22Rv1 (cell line): Measurements from ENCODE around the gene LY86.

Source experiments
- H3K27ac ChIP-seq: fragments of 450-650 bp; 2 replicates; pipeline ENCODE4 v1.5.1; 2017
- ZFX ChIP-seq: fragments of 450-650 bp; IDR thresholded peaks from 2 replicates; pipeline ENCODE4 v1.6.1; 2017; ENCODE audit warnings: antibody characterized with exemption, borderline replicate concordance
- TF ChIP-seq, protein P1 (sequence below): fragments of 450-650 bp; IDR thresholded peaks from 2 replicates; pipeline ENCODE4 v1.5.1; 2017; ENCODE audit warnings: mild to moderate bottlenecking

The LY86 gene

DNA sequence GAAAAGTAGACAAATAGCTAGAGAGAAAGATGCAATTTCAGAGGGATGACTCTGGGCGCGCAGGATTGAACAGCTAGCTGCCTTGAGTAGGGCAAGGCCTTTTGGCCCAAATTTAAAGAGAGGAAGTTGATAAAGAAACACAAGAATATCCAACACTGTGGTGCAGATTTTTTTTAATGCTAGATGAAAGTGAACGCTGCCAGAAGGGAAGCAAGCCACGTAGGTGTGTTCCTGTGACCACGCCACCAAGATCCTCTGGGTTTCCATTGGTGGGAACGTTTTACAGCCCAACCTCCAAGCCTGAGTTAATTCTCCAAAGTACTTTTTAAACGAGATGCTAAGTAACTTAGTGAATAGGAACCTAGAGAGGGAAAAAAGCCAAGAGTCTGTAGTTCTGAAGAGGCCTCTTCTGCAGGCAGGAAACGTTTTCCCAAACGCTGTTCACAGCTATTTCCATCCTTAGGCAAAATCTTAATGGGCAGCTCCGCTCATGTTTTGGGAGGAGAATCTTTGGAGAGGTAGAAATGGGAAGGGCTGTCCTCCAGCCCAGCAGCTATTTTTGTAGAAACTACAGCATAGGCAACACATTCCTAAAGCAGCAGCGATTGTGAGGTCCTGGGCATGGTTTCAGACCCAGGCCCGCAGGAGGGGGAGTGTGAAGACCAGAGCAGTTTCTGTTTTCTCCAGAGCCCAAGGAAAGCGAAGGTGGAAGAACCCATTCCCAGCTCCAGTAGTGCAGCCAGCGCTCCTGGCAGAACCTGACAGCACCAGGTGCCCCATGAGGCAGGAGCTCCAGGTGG, 8.2 kb downstream of the LY86 start:
- no peak overlapping the region for H3K27ac ChIP-seq
- no peak for TF ChIP-seq ZFX
- TF ChIP-seq, protein P1, sequence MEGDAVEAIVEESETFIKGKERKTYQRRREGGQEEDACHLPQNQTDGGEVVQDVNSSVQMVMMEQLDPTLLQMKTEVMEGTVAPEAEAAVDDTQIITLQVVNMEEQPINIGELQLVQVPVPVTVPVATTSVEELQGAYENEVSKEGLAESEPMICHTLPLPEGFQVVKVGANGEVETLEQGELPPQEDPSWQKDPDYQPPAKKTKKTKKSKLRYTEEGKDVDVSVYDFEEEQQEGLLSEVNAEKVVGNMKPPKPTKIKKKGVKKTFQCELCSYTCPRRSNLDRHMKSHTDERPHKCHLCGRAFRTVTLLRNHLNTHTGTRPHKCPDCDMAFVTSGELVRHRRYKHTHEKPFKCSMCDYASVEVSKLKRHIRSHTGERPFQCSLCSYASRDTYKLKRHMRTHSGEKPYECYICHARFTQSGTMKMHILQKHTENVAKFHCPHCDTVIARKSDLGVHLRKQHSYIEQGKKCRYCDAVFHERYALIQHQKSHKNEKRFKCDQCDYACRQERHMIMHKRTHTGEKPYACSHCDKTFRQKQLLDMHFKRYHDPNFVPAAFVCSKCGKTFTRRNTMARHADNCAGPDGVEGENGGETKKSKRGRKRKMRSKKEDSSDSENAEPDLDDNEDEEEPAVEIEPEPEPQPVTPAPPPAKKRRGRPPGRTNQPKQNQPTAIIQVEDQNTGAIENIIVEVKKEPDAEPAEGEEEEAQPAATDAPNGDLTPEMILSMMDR: no peak

DNA sequence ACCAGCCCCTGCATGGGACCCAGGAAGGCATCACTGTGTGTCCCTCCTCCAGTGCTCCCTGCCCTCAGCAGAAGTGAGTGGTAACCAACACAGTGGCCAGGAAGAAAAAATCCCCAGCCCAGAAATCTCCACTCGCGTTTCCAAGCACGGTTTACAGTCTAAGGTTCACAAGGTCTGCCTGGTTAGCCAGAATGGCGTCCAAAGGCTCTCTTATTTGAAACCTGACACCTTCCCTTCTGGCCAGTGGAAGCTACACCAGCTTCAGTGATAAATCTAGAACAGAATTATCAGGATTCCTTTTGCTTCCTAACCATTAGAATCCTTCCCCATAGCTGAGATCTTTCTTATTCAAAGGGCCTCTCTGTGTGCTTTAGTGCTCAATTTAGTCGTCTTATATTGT, 9.2 kb downstream of the LY86 start:
- H3K27ac ChIP-seq: no peak overlapping the region
- TF ChIP-seq ZFX: no peak
- TF ChIP-seq, protein P1: no peak

DNA sequence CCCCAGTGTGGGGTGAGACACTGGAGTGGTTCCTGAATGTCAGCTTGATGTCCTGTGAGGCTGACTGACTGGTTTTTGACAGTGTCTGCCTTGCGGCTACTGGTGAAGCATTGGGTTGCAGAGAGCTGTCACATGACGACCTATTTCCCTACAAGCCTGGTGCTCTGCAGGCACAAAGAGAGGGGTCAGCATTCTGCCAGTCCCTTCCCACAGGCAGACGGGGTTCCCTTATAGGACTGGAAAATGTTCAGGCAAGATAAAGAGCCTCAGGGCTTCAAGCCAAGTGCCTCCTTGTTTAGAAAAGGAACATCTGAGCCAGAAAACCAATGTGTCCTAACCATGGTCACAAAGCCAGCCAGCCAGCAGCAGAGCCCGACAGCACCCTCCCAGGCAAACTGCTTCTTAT, 11.0 kb downstream of the LY86 start:
- TF ChIP-seq, protein P1: no peak
- no peak for TF ChIP-seq ZFX
- H3K27ac ChIP-seq: no peak overlapping the region

GRCh38 chr6:6600875-6601274, 12.4 kb downstream of the LY86 start:
- H3K27ac ChIP-seq: no peak overlapping the region
- TF ChIP-seq, protein P1: no peak
- TF ChIP-seq ZFX: no peak

DNA sequence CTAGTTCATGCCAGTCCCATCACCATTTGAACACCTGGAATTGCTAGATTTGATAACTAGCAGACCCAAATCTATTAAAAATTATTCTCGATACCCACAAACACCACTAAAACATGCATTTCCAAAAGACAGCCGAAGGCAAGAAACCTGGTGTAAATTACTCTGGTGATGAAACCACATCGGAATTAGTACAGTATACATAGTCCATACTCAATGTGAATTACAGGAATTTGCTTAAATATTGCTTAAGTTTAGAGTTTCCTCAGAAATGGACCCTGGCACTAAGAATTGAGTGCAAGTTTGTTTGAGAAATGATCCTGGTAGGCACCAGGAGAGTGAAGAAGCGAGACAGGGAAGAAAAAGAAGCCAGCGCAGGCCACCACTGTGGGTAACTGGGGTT, 13.7 kb downstream of the LY86 start:
- H3K27ac ChIP-seq: no peak overlapping the region
- no peak for TF ChIP-seq ZFX
- TF ChIP-seq, protein P1: no peak

DNA sequence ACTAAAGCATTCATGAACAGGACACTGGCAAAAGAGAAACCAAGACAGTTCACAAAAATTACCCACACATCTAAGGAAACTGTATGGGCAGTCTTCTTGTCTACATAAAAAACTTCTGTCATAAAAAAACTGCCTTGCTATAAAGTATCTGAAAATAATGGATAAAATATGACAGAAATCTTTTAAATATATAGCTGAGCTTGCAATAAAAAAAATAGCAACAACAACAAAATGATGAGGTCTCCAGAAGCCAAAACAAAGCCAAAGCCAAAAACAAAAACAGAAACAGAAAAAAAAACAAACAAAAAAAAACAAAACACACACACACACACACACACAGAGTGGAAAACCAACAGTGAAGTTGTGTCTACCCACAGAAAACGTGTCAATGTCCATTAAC, 14.8 kb downstream of the LY86 start:
- no peak overlapping the region for H3K27ac ChIP-seq
- no peak for TF ChIP-seq ZFX
- TF ChIP-seq, protein P1: no peak

DNA sequence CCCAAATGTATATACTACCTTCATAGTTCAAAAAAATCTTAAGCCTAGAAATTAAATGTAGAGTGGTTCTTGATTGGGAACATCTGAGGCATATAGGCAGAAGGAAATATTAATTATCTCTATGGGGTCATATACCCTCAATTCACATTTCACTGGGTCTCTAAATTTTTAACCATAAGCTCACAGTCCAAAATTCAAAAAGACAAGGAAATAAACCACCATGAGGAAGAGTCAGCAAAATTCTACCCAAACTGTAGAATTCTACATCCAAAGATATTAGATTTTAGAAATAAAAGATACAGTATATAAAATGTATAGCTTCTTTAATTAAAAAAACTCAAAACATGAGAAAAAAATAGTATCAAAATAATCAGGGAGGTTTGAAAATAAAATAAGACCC, 15.5 kb downstream of the LY86 start:
- no peak for TF ChIP-seq ZFX
- TF ChIP-seq, protein P1: no peak
- H3K27ac ChIP-seq: no peak overlapping the region
